ENCODE results near the gene ZNF81.
"Not testable (repeated sequence)": the region's sequence is repeated elsewhere in the genome, so short reads cannot be mapped to it uniquely, and the experiment has no call there.

ZNF81 gene

DNA sequence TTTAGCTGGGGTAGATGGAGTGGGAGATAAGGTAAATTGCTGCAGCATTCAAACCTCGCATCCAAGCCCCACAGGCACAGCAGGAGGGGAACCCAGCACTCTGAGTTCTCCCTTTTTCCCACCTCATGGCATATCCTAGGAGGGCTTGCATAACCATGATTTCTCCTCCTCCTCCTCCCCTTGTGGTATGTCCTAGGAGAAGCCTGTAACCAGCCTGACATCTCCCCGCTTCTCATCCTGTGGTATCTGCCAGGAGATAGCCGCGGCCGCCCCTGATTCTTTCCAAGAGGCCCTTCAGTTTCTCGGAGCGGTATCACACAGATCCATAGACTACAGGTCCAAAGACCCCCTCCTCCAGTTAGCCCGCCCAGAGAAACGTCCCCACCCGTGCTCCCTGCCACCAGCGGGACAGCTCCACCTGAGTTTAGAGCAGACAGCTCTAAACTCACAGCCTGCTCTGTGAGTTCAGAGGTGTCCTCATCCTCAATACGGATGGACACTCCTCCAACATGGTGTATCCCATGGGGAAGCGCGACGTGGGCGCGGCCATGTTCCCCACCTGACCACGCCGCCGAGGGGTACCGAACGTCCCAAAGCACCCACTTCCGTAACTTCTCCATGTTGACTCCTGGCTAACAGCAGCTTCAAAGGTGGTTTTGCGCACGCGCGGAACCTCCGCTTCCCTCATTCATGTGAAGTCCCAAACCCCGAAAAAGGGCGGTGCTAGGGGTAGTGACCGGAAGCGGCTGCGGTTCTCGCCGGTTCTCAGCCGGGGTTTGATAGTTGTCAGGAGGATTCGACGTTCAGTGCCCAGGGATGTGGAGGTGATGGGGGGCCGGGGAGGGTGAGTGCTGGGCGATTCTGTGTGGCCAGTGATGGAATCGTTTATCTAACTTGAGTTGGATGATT is at the start of gene ZNF81:
Gene ZNF81, plus strand, starts transcription at position 739 of the 909 bp plus-strand sequence. CDS start 9,366 bp downstream, outside the sequence.
- FAIRE-seq = peak; percentile 92

DNA sequence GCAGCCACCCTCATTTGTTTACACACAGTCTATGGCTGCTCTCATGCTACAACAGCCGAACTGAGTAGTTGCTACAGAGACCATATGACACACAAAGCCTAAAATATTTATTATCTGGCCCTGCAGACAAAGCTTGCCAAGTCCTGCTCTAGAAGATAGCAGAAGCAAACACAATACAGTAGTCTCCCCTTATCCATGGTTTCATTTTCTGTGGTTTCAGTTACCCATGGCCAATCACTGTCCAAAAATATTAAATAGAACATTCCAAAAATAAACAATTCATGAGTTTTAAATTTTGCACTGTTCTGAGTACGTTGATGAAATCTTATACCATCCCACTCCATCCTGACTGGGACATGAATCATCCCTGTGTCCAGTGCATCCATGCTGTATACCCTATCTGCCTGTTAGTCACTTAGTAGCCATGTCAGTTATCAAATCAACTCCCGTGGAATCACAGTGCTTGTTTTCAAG is 40.2 kb upstream of the ZNF81 start:
- no peak for FAIRE-seq

DNA sequence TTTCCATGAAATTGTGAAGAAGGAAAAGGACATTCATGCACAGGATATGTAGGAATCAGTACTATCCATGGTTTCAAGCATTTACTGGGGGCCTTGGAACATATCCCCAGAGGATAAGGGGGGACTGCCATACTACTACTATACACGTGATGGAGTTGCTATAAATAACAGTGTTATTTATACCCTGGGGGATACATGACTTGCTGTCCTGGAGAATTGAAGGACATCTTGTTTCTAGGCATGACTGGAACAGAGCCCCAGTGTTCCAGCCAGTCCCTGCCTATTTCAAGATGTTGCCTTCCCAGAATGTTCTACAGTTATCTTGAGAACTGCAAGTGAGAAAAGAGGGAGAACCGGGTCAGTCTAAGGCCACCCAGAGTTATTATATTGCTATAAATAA is 39.6 kb upstream of the ZNF81 start:
- FAIRE-seq = no peak

DNA sequence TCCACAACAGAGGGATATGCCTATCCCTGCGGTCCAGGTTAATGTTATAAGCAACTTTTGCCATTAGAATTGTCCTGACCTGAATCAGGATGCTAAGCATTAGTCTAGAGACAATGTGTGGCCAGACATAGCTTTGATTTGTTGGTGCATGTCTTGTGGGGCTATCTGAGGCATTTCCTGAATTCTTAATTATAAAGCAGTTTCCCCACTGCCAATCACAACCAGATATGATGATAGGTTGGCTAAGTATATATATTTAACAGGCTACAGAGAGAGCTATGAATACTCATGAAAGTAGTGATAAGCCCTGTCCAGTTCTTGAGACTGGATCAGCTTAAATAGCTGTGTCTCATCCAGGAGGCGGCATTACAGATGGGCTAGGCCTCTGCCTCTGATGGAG is 37.8 kb upstream of the ZNF81 start:
- no peak for FAIRE-seq

DNA sequence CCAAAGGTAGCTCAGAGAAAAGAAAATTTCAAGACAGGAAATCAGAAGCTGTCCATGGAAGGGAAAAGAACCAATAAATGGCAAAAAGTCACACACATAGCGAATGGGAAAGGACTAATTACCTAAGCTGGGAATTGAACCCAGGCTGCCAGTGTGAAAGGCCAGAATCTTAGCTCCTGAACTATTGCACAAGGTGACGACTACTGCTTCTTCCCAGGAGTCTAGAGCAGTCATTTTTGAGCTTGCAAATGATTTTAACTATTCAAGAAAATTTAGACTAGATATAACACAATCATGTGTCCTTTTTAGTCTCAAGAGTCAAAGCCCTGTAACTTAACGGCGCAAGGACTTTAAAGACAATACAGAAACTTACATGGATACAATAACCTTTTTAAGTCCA is 34.1 kb upstream of the ZNF81 start:
- FAIRE-seq = no peak

DNA sequence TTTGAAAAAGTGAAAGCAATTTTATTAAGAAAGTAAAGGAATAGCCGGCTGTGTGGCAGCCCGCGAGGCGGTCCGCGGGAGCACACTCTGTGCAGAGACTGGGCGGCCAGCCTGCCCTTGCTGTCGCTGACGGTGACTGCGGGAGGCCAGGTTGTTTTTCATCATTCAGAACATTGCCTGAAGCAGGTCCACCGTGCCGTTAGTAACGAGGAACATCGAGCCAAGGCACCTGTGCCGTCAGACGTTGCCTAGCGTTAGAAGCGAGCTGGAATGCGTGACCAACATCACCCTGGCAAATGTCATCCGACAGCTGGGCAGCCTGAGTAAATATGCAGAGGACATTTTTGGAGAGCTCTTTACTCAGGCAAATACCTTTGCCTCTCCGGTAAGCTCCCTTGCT is 33.6 kb upstream of the ZNF81 start:
- not testable (repeated sequence) for FAIRE-seq

DNA sequence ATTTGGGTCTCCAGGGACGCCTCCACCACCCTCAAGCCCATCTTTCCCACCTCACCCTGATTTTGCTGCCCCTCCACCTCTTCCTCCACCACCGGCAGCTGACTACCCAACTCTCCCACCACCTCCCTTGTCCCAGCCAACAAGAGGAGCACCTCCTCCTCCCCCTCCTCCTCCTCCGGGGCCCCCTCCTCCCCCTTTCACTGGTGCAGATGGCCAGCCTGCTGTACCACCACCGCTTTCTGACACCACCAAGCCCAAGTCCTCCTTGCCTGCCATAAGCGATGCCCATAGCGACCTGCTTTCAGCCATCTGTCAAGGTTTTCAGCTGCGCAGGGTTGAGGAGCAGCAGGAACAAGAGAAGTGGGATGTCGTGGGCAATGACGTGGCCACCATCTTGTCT is 32.4 kb upstream of the ZNF81 start:
- FAIRE-seq = no peak

DNA sequence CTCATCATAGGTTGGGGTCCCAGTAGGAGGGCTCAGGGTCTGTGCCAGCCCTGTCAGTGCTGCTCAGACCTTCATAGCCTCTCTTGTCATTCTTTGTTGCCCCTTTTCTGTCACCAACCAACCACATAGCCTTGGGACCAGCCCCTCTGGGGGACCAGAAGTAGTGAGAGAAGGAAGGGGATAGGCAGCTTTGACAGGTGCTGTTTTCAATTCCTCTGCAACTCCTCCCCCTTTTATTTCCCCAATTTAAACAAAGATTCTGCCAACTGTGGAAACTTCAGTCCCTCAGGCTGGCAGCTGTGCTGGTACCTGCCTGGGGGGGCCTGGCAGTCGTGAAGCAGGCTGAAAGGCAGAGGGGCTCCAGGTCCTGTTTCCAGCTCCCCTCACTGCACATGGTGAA is 30.9 kb upstream of the ZNF81 start:
- FAIRE-seq = not testable (repeated sequence)

DNA sequence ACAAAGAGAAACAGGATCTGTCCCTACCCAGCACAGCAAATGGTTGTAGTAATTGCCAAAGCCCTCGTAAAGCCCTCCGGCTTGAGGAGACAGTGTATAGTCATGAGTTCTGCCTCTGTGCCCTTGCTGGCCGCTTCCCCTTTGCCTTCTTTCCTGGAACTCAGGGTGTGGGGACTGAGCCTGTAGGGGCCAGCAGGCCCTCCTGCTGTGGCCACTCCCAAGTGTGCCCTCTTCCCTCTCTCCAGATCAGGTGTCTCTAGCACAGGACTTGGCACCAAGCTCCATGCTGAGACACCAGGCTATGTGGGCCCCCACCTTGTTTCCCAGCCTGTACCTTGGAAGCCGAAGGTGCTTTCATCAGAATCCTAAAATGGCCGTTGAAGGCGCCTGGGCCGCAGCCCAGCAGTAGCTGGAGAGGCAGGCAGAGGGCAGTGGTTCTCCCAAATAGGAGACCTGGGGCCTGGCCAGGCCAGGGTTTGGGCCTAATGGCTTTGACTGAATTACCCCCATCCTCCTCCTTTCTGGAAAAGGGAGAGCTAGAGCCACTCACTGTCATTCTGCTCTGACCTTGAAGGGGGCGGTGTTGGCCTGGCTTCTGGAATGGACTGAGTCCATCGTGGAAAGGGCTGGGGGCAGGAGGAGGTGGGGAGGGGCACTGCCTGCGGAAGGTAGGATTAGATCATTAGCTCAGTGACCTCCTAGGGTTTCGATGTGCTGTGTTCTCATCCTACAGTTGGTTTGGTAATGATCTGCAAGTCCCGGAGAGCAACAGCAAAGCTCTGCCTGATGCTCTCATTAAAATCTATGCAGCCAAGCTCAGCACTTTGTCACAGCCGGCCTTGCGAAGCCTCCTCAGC is 30.1 kb upstream of the ZNF81 start:
- FAIRE-seq = not testable (repeated sequence)

DNA sequence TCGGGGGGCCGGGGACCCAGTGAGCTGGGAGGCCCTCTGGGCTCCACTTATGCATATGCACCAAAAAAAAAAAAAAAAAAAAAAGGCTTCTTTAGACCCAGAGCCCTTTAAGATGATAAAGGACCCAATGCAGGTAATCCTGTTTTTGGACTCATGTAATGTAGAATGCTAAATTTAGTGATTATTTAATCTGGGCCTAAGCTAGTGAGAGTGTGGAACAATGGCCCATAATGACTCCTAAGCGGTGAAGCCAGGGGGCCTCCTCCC is 29.5 kb upstream of the ZNF81 start:
- FAIRE-seq = not testable (repeated sequence)

DNA sequence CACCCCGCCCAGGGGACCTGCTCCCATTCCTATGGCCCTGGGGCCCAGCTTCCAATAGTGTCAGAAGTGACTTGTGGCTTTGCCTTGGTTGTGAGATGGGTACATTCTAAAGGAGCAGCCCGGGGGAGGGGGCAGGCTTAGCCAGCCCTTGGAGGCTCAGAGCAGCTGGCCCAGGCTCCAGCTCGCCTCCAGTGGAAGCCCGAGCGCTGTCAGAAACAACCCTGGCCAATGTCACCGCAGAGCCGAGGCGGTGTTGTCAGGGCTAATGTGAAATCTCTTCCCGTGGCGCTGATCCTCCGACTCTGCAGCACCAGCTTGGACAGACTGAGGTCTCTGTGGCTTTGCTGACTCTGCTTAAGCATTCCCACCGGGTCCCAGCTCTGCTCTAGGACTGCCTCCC is 29.2 kb upstream of the ZNF81 start:
- FAIRE-seq = no peak

DNA sequence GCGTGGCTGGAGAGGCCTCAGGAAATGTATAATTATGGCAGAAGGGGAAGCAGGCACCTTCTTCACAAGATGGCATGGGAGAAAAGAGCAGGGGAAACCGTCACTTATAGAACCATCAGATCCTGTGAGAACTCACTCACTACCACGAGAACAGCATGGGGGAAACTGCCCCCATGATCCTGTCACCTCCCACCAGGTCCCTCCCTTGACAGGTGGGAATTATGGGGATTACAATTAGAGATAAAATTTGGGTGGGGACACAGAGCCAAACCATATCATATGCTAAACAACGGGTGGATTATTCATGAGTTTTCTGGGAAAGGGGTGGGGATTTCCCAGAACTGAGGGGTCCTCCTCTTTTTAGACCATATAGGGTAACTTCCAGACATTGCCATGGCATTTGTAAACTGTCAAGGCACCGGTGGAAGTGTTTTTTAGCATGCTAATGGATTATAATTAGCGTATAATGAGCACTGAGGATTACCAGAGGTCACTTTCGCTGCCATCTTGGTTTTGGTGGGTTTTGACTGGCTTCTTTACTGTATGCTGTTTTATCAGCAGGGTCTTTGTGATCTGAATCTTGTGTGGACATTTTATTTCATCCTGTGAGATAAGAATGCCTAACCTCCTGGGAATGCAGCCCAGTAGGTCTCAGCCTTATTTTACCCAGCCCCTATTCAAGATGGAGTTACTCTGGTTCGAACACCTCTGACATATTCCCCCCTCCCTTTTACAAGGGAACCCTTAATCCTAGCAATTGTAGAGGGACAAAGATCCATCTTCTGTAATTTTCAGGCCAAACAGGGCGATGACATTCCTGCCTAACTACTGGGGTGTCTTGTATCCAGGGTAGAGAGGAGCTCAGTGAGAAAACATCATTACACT is 27.6 kb upstream of the ZNF81 start:
- no peak for FAIRE-seq

DNA sequence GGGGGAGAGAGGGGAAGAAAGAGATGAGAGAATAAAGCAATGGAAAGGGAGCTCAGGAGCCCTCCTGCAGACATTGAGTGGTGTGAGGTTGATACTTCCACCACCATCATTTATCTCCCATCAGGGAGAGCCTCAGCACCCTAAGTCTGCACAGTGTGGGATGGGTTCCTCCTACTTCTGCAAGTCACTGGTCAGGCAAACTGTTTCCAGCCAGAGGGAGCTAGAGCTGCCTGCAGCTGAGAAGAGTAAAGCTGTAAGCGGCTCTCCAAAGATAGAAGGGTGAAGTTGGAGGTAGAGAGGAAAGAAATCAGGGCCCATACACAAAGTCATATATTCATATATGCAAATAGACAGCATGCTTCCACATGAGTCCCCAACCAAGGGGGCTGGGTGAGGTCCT is 21.9 kb upstream of the ZNF81 start:
- FAIRE-seq = no peak

DNA sequence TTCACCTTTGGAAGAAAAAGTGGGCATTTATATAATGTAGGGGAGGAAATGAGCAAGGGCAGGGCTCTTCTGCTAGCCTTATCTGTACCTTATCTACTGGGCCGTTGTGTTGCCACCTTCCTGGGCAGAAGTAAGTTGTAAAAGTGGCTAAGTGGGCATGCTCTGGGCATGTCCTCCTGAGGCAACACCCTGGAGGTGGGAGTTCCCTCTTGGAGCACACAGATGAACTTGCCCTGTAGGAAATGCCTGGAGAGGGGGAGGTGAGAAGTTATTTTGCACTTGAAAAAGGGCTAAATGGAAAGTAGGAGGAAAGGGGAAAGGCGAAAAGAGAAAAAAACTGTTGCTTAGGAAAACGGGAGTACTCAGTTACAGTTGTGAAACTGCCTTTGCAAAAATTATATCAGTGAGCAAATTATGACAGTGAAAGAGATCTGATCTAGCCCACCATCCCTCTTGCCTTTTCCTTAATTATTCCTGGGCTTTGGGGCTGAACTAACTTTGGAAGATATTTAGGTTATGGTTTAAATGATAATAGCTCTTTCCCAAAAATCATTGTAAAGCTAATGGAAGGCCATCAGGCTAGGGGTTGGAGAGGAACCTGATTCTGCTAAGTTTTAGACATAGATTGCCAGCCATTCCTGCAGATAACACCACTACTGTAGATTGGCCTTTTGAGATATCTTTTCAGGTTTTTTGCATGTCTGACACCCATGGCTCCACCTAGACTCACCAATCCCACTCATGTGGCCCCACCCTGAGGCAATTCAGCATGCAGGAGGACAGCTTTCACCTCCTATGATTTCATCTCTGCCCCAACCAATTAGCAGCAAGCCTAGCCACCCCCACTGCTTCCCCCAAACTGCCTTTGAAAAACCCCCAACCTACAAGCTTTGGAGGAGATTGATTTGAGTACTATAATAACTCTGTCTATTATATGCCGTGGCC is 20.5 kb upstream of the ZNF81 start:
- FAIRE-seq = no peak

DNA sequence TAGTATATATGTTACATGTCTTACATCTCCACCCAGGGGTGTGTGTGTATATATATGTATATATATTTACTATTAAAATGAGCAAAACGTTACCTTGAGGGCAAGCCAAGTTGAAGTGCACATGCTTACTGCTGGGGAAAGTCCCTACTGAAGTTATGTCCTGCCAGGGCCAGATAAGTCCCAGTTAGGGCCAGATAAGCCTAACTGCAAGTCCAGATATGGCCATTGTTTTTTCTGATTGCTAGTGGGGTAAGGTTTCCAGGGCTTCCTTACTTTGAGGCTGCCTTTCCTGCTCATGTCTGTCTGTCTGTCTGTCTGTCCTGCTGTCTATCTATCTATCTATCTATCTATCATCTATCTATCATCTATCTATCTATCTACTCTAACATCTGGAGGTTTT is 19.3 kb upstream of the ZNF81 start:
- FAIRE-seq = no peak

DNA sequence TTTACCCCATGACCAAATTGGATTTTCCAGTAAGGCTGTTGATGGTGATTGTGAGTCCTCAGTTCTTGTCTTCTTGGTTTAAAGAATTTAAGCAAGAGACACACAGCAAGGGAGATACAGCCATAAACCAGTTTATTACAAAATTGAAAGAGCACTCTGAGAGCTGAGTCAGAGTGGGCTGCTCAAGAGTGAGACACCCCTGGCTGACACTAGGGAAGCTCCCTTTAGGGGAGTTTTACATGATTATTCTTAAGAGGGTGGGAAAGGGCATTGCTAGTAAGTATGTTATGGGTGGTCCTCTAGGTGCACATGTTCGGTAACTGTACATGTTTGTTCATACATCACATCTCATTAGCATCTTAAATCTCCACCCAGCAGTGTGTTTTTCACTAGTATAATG is 18.8 kb upstream of the ZNF81 start:
- FAIRE-seq = no peak

DNA sequence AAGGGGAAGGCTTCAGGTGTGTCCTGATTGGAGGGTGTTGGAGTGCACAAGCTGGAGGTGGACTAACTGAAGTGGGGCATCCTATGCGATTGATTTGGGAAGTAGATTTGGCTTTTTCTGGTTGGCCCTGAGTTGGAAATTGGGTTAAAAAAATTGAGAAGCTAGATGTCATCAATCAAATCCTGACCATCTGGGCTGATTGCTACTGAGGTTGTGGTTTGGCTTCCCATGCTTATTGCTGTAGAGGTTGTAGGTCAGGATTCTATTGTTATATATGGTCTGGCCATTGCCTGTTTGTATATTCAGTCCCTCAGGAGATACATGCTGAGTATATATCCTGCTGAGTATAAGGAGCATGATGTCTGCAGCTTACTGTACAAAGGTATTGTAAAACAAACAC is 7.7 kb upstream of the ZNF81 start:
- no peak for FAIRE-seq

DNA sequence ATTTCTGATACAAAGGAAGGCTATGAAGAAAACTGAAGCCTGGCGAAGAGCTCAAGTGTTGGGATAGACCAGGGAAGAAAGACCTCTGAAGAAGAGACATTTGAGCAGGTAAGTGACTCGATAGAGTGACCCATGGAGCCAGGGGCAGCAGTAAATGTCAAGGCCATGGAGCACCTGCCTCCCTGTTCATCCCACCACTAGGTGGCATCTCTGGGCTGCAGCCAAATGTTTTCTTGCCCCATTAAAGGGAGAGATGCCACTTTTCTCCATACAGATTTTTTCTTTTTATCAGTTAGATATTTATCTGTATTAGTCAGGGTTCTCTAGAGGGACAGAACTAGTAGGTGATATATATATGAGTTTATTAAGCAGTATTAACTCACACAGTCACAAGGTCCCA is 4.9 kb upstream of the ZNF81 start:
- no peak for FAIRE-seq

DNA sequence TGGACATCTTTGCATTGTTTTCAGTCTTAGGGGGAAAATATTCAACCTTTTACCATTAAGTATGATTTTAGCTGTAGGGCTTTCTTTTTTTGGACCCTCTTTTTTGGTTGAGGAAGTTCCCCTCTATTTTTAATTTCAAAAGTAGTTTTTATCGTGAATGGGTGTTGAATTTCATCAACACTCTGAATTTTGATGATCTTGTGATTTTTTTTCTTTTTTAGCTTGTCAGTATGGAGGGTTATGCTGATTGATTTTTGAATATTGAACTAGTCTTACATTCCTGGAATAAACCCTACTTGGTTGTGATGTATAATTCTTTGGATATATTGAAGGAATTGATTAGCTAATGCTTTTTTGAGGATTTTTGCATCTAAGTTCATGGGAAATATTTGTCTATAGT is 1.7 kb downstream of the ZNF81 start:
- no peak for FAIRE-seq

DNA sequence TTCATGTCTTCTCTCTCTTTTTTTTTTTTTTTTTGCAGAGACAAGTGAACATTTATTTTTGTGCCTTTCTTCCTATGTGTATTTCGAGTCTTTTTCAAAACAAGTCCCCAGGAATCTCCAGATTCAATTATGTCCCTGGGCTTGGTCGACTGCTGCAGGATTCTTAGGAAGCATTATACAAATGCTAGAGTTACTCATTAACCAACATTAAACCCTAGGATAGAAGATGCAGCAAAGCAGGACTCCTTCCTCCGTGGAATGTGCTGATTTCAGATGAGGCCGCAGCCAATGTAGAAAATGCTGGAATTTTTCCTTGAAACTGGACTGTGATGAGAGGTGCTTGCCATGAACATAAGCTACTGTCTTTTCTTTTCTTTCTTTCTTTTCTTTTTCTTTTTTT is 3.4 kb downstream of the ZNF81 start:
- FAIRE-seq = no peak

DNA sequence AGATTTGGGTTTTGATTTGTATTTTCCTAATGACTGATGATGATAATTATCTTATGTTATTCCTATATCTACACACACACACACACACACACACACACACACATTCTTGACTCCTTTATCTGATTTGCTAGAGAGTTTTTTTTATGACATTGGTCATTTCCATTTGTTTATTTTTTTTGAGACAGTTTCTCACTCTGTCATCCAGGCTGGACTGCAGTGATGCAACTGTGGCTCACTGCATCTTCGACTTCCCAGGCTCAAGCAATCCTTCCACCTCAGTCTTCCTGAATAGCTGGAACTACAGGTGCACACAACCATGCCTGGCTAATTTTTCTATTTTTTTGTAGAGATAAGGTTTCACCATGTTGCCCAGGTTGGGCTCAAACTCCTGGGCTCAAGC is 6.7 kb downstream of the ZNF81 start:
- no peak for FAIRE-seq

DNA sequence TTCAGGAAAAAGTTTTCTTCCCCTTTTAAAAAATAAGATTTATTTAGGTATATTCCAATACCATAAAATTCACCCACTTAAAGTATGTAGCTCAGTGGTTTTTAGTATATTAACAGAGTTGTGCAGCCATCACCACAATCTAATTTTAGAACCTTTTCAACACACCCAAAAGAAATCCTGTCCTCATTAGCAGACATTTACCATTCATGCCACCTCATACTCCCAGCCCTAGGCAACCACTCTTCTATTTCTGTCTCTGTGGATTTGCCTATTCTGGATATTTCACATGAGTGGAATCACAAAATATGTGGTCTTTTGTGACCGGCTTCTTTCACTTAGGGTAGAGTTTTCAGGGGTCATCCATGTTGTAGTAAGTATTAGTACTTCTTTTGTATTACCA is 7.4 kb downstream of the ZNF81 start:
- FAIRE-seq = no peak

Measured in endometrium (tissue), 2 donors.